Sigmoid colon (tissue), 7 donors: ENCODE data around the gene MRPL37. TPM values are rescaled to one million over a fixed set of nuclear protein-coding genes. Genes with fewer than 3 reads are reported as not detected.

Experiments used
- DNase-seq: peaks from one replicate; pipeline ENCODE4 v3.0.0-alpha.2; 2019
- H3K27ac ChIP-seq, 4 donors: fragments of 200-600 bp; sonication (generic); one replicate each; pipeline ENCODE4 v1.5.1; 2016 to 2019; ENCODE audit warnings: mild to moderate bottlenecking in 1 of 4
- H3K27me3 ChIP-seq, 3 donors: fragments of 200-600 bp; sonication (generic); one replicate each; pipeline ENCODE4 v1.5.1; 2019; ENCODE audit warnings: mild to moderate bottlenecking in 1 of 3
- H3K36me3 ChIP-seq, 4 donors: fragments of 200-600 bp; sonication (generic); one replicate each; pipeline ENCODE4 v1.5.1; 2016 to 2019
- H3K4me1 ChIP-seq, 4 donors: fragments of 200-600 bp; sonication (generic); one replicate each; pipeline ENCODE4 v1.5.1; 2017 to 2019
- H3K4me3 ChIP-seq, 4 donors: fragments of 200-600 bp; sonication (generic); one replicate each; pipeline ENCODE4 v1.5.1; 2017 to 2019; ENCODE audit warnings: mild to moderate bottlenecking in 2 of 4, moderate library complexity in 1 of 4
- H3K9me3 ChIP-seq, 4 donors: fragments of 200-600 bp in 3 of 4; sonication (generic) in 3 of 4; one replicate each; pipeline versions ENCODE4 v1.5.1 to v1.6.1; 2013 to 2019
- CTCF ChIP-seq, 4 experiments: fragments of 450-650 bp in 3 of 4; fragments of 200-600 bp in 1 of 4; IDR thresholded peaks; one replicate each; pipeline ENCODE4 v1.5.1; 2016 to 2019; ENCODE audit warnings: antibody characterized with exemption in 4 of 4, mild to moderate bottlenecking in 3 of 4, moderate library complexity in 2 of 4
- EP300 ChIP-seq, 4 donors: sonication (generic); formaldehyde crosslinking; IDR thresholded peaks; one replicate each; pipeline ENCODE4 v1.6.1; 2017; ENCODE audit warnings: antibody characterized with exemption in 4 of 4
- POLR2A ChIP-seq, 2 donors: fragments of 450-650 bp; IDR thresholded peaks; one replicate each; pipeline ENCODE4 v1.6.1; 2016; ENCODE audit warnings: antibody characterized with exemption in 2 of 2, mild to moderate bottlenecking in 2 of 2, moderate library complexity in 2 of 2
- POLR2AphosphoS5 ChIP-seq, 4 donors: sonication (generic); formaldehyde crosslinking; IDR thresholded peaks; one replicate each; pipeline ENCODE4 v1.6.1; 2017; ENCODE audit warnings: antibody characterized with exemption in 4 of 4
- WGBS, 2 donors: extraction: QIAGEN DNeasy Blood & Tissue Kit; methylation state at CpG; one replicate each; pipeline ENCODE4 v1.1.7; 2013; 5-methylcytosine and 5-hydroxymethylcytosine counted together
- intact Hi-C: fragments of 100-400 bp; cut with DNase I; formaldehyde crosslinking; loops from one replicate; pipeline ENCODE4 v1.15.1; 2023
- polyA plus RNA-seq, 3 donors: library from polyadenylated mRNA; stranded (reverse); fragments of 200-250 nt; gene quantifications; one replicate each; pipeline ENCODE4 v1.2.3, GENCODE V29; 2013
- total RNA-seq, 4 donors: library from RNA; depleted of rRNA; stranded (reverse); fragments of >200 nt; gene quantifications; one replicate each; pipeline ENCODE4 v1.1.0, GENCODE V29; 2016
- donor health status: healthy with polysubstance abuse.
- donor health status: Bipolar disorder and iron deficiency.
- donor health status: healthy.

Gene MRPL37
- total and polyA plus RNA-seq, 7 donors = 40.7 to 80.2 (median 59.2) TPM

GRCh38 chr1:54238353-54239034 lies 38.5 kb downstream of the MRPL37 start:
- intact Hi-C loops = no loop called here
- Histone ChIP-seq H3K9me3 (no peaks in the 10 kb centered on the region), H3K27me3 (no peaks in the 10 kb centered on the region), H3K36me3 (peaks cover 0 to 70% (median 24%) of the 10 kb centered on the region in 4 donors), H3K27ac (no peak overlapping the region), H3K4me1 (peaks cover 0 to 8% (median 4%) of the 10 kb centered on the region in 4 donors), H3K4me3 (no peak overlapping the region)
- DNase-seq = no peak
- TF ChIP-seq POLR2AphosphoS5 (IDR thresholded peaks at IDR 0.05) (no peak), EP300 (IDR thresholded peaks at IDR 0.05) (no peak), CTCF (IDR thresholded peaks at IDR 0.05) (no peak), POLR2A (IDR thresholded peaks at IDR 0.05) (no peak)
- WGBS, 2 donors = 86 to 89% methylated on average over 12 of the region's 12 CpGs

- H3K4me3 ChIP-seq = no peak overlapping the region
- no peaks in the 10 kb centered on the region for H3K9me3 ChIP-seq
- peaks cover 0 to 75% (median 24%) of the 10 kb centered on the region in 4 donors for H3K36me3 ChIP-seq
- H3K4me1 ChIP-seq = peaks cover 0 to 8% (median 4%) of the 10 kb centered on the region in 4 donors
- WGBS, 2 donors = 89 to 90% methylated on average over 5 of the region's 5 CpGs
- DNase-seq = no peak
- no peaks in the 10 kb centered on the region for H3K27me3 ChIP-seq
- no peak for TF ChIP-seq POLR2A (IDR thresholded peaks at IDR 0.05)
- TF ChIP-seq EP300 (IDR thresholded peaks at IDR 0.05) = no peak
- no peak for TF ChIP-seq CTCF (IDR thresholded peaks at IDR 0.05)
- TF ChIP-seq POLR2AphosphoS5 (IDR thresholded peaks at IDR 0.05) = no peak
- peak overlapping the region in 1 of 4 donors; percentile 47 for H3K27ac ChIP-seq
- intact Hi-C loops = no loop called here
Observed at GRCh38 chr1:54239035-54239383, 39.0 kb downstream of the MRPL37 start.

- DNase-seq = no peak
Observed at GRCh38 chr1:54239631-54240031, 39.7 kb downstream of the MRPL37 start.

GRCh38 chr1:54240741-54241335 lies 40.9 kb downstream of the MRPL37 start:
- Histone ChIP-seq H3K4me3 (no peak overlapping the region), H3K9me3 (no peaks in the 10 kb centered on the region), H3K27me3 (no peaks in the 10 kb centered on the region), H3K36me3 (peaks cover 0 to 71% (median 24%) of the 10 kb centered on the region in 4 donors), H3K4me1 (peaks cover 0 to 23% (median 11%) of the 10 kb centered on the region in 4 donors), H3K27ac (no peak overlapping the region)
- WGBS, 2 donors = 96 to 97% methylated on average over 12 of the region's 12 CpGs
- DNase-seq = no peak
- intact Hi-C loops = no loop called here
- no peak for TF ChIP-seq POLR2AphosphoS5 (IDR thresholded peaks at IDR 0.05)
- no peak for TF ChIP-seq CTCF (IDR thresholded peaks at IDR 0.05)
- TF ChIP-seq EP300 (IDR thresholded peaks at IDR 0.05) = no peak
- TF ChIP-seq POLR2A (IDR thresholded peaks at IDR 0.05) = no peak

More at GRCh38 chr1:54239631-54240031, 39.7 kb downstream of the MRPL37 start:
- H3K4me3 ChIP-seq = no peak overlapping the region
- H3K4me1 ChIP-seq = peaks cover 0 to 11% (median 5%) of the 10 kb centered on the region in 4 donors
- TF ChIP-seq EP300 (IDR thresholded peaks at IDR 0.05) (no peak), CTCF (IDR thresholded peaks at IDR 0.05) (no peak), POLR2AphosphoS5 (IDR thresholded peaks at IDR 0.05) (no peak), POLR2A (IDR thresholded peaks at IDR 0.05) (no peak)
- intact Hi-C loops = no loop called here
- no peaks in the 10 kb centered on the region for H3K27me3 ChIP-seq
- H3K9me3 ChIP-seq = no peaks in the 10 kb centered on the region
- H3K36me3 ChIP-seq = peaks cover 0 to 75% (median 24%) of the 10 kb centered on the region in 4 donors
- H3K27ac ChIP-seq = peak overlapping the region in 1 of 4 donors; percentile 47
- 86 to 88% methylated on average over 10 of the region's 10 CpGs for WGBS, 2 donors
